HCT116 (cell line): Measurements from ENCODE around the gene CSH1. TPM values are rescaled to one million over a fixed set of nuclear protein-coding genes. Genes with fewer than 3 reads are reported as not detected.
"Not testable (repeated sequence)": the region's sequence is repeated elsewhere in the genome, so short reads cannot be mapped to it uniquely, and the experiment has no call there.

ENCODE experiments used
- ATAC-seq: fragments of 200-7000 bp; cut with Tn5 transposase; 2 replicates; pipeline ENCODE4 v1.9.1; 2020; ENCODE audit warnings: mild to moderate bottlenecking, moderate library complexity
- BruUV-seq: library from RNA; stranded (reverse); fragments of 400-500 nt; replicated peaks from 2 replicates; lab custom pipeline; 2021; lab: Mats Ljungman, UMichigan
- CTCF ChIA-PET: fragments of 300-600 bp; sonication (Branson Sonifier 250); formaldehyde crosslinking; loops from one replicate; lab custom pipeline; 2021; ENCODE audit warnings: antibody characterized with exemption; lab: Charles Lee
- POLR2A ChIA-PET: fragments of 300-600, 350-600 bp; sonication (Branson Sonifier 250); formaldehyde crosslinking; loops from one replicate; lab custom pipeline; 2021; ENCODE audit warnings: antibody characterized with exemption; lab: Charles Lee
- RAD21 ChIA-PET, 2 experiments: fragments of 300-600 bp; sonication (Branson Sonifier 250); formaldehyde crosslinking; loops; one replicate each; lab custom pipeline; 2023; ENCODE audit warnings: low total read pairs in 2 of 2; ENCODE audit not compliant: uncharacterized antibody in 2 of 2, unreplicated experiment in 2 of 2, low non-redundant PET in 1 of 2; lab: Charles Lee
- DNase-seq: peaks from one replicate; pipeline ENCODE4 v3.0.0-alpha.2; 2010; ENCODE audit warnings: low read depth, low spot score
- H2AFZ ChIP-seq: fragments of 200-600 bp; shearing (Covaris generic), sonication (generic); 2 replicates; pipeline ENCODE4 v1.6.1; 2017; ENCODE audit warnings: low read depth, mixed run types, mixed read lengths, antibody characterized with exemption, low read length; ENCODE audit not compliant: poor library complexity, severe bottlenecking
- H3K27ac ChIP-seq: 2 replicates; pipeline ENCODE4 v1.5.1; 2012; ENCODE audit warnings: low read depth, low read length
- H3K27me3 ChIP-seq: fragments of 200-600 bp; sonication (generic); 2 replicates; pipeline ENCODE4 v1.6.1; 2016; ENCODE audit warnings: mixed run types, low read length, mixed read lengths; ENCODE audit not compliant: insufficient read depth
- H3K36me3 ChIP-seq, 2 experiments: fragments of 200-500 bp in 1 of 2; fragments of 200-600 bp in 1 of 2; sonication (Bioruptor generic) in 1 of 2; sonication (generic) in 1 of 2; 2 replicates each; pipeline versions ENCODE4 v1.5.1 to v1.6.1; 2014 to 2016; ENCODE audit warnings: low read length in 2 of 2, inconsistent platforms in 1 of 2, mixed read lengths in 1 of 2, mixed run types in 1 of 2; ENCODE audit not compliant: insufficient read depth in 2 of 2, control insufficient read depth in 1 of 2
- H3K4me1 ChIP-seq, 2 experiments: fragments of 200-600 bp in 1 of 2; sonication (generic) in 1 of 2; 2 replicates each; pipeline versions ENCODE4 v1.5.1 to v1.6.1; 2012 to 2017; ENCODE audit warnings: low read length in 2 of 2, inconsistent platforms in 1 of 2, mild to moderate bottlenecking in 1 of 2, mixed read lengths in 1 of 2, mixed run types in 1 of 2, moderate library complexity in 1 of 2; ENCODE audit not compliant: insufficient read depth in 2 of 2, control insufficient read depth in 1 of 2
- H3K4me2 ChIP-seq: fragments of 200-600 bp; sonication (generic); 2 replicates; pipeline ENCODE4 v1.6.1; 2017; ENCODE audit warnings: mixed run types, low read length, mixed read lengths
- H3K4me3 ChIP-seq, 2 experiments: fragments of 200-600 bp in 1 of 2; sonication (generic) in 1 of 2; replicated peaks in 1 of 2; 2 replicates each; pipeline ENCODE4 v1.5.1; 2011 to 2016; ENCODE audit warnings: low read length in 2 of 2, control low read depth in 1 of 2, low read depth in 1 of 2, mild to moderate bottlenecking in 1 of 2, mixed read lengths in 1 of 2, mixed run types in 1 of 2
- H3K79me2 ChIP-seq: fragments of 200-600 bp; sonication (generic); 2 replicates; pipeline ENCODE4 v1.6.1; 2017; ENCODE audit warnings: mild to moderate bottlenecking, mixed run types, low read length, moderate library complexity, mixed read lengths; ENCODE audit not compliant: insufficient read depth
- H3K9ac ChIP-seq: fragments of 200-600 bp; sonication (generic); 2 replicates; pipeline ENCODE4 v1.6.1; 2016; ENCODE audit warnings: low read length, mixed read lengths
- H3K9me2 ChIP-seq: fragments of 200-600 bp; sonication (generic), shearing (Covaris generic); 2 replicates; pipeline ENCODE4 v1.6.1; 2017; ENCODE audit warnings: mixed run types, mild to moderate bottlenecking, moderate library complexity; ENCODE audit not compliant: insufficient read depth
- H3K9me3 ChIP-seq, 2 experiments: fragments of 200-500 bp in 1 of 2; fragments of 200-600 bp in 1 of 2; sonication (Bioruptor generic) in 1 of 2; sonication (generic) in 1 of 2; 2 replicates each; pipeline ENCODE4 v1.6.1; 2014 to 2017; ENCODE audit warnings: low read length in 2 of 2, mixed read lengths in 2 of 2, inconsistent platforms in 1 of 2, low read depth in 1 of 2, mild to moderate bottlenecking in 1 of 2, mixed run types in 1 of 2, moderate library complexity in 1 of 2; ENCODE audit not compliant: control insufficient read depth in 1 of 2, insufficient read depth in 1 of 2
- H4K20me1 ChIP-seq: fragments of 200-600 bp; sonication (generic), shearing (Covaris generic); 2 replicates; pipeline ENCODE4 v1.6.1; 2017; ENCODE audit warnings: mixed run types, mild to moderate bottlenecking, moderate library complexity; ENCODE audit not compliant: insufficient read depth
- ATF3 ChIP-seq: IDR thresholded peaks from 2 replicates; pipeline ENCODE4 v1.6.1; 2012
- CBX3 ChIP-seq: IDR thresholded peaks from 2 replicates; pipeline ENCODE4 v1.6.1; 2012; ENCODE audit warnings: low read depth
- CEBPB ChIP-seq: IDR thresholded peaks from 2 replicates; pipeline ENCODE4 v1.6.1; 2012; ENCODE audit warnings: low read depth
- EGR1 ChIP-seq: IDR thresholded peaks from 2 replicates; pipeline ENCODE4 v1.6.1; 2012; ENCODE audit warnings: low read depth
- ELF1 ChIP-seq: IDR thresholded peaks from 2 replicates; pipeline ENCODE4 v1.6.1; 2012; ENCODE audit warnings: low read depth, borderline replicate concordance
- EZH2 ChIP-seq: fragments of 200-600 bp; sonication (generic); IDR thresholded peaks from 2 replicates; pipeline ENCODE4 v1.6.1; 2017; ENCODE audit warnings: antibody characterized with exemption, mixed run types
- FOSL1 ChIP-seq: IDR thresholded peaks from 2 replicates; pipeline ENCODE4 v1.6.1; 2012; ENCODE audit warnings: low read depth
- JUND ChIP-seq: IDR thresholded peaks from 2 replicates; pipeline ENCODE4 v1.6.1; 2012
- POLR2A ChIP-seq: IDR thresholded peaks from 2 replicates; pipeline ENCODE4 v1.7.0; 2011; ENCODE audit warnings: borderline replicate concordance; ENCODE audit not compliant: insufficient read depth, insufficient read length; ENCODE audit errors: extremely low read depth
- REST ChIP-seq: IDR thresholded peaks from 2 replicates; pipeline ENCODE4 v1.6.1; 2012; ENCODE audit warnings: low read depth
- SP1 ChIP-seq: IDR thresholded peaks from 2 replicates; pipeline ENCODE4 v1.6.1; 2012; ENCODE audit warnings: low read depth
- SRF ChIP-seq: IDR thresholded peaks from 2 replicates; pipeline ENCODE4 v1.6.1; 2012; ENCODE audit warnings: low read depth
- YY1 ChIP-seq: IDR thresholded peaks from 2 replicates; pipeline ENCODE4 v1.6.1; 2011; ENCODE audit warnings: low read length, low read depth, moderate library complexity, mild to moderate bottlenecking; ENCODE audit not compliant: insufficient replicate concordance; ENCODE audit errors: extremely low read depth
- ZBTB33 ChIP-seq: IDR thresholded peaks from 2 replicates; pipeline ENCODE4 v1.6.1; 2011; ENCODE audit warnings: mild to moderate bottlenecking, low read length, moderate library complexity; ENCODE audit not compliant: insufficient replicate concordance; ENCODE audit errors: extremely low read depth
- ZFX ChIP-seq: fragments of 450-650 bp; IDR thresholded peaks from 2 replicates; pipeline ENCODE4 v1.6.1; 2017
- ZNF274 ChIP-seq: fragments of 200-500 bp; sonication (Bioruptor generic); IDR thresholded peaks from 2 replicates; pipeline ENCODE4 v1.6.1; 2014; ENCODE audit warnings: mild to moderate bottlenecking, low read depth, low read length, inconsistent platforms
- intact Hi-C: fragments of 100-400 bp; cut with micrococcal nuclease; formaldehyde crosslinking; loops from 2 replicates; pipeline ENCODE4 v1.10.0; 2022
- total RNA-seq: library from RNA; stranded (reverse); gene quantifications from one replicate; pipeline ENCODE4 v1.2.1, GENCODE V29; 2021; ENCODE audit not compliant: unreplicated experiment

CSH1 gene
- total RNA-seq, 1 experiment from 2014 or later, result not detected

GRCh38 chr17:63915753-63916152, 19.4 kb upstream of the CSH1 start:
- H3K9me3 ChIP-seq, H3K4me1 ChIP-seq, H3K36me3 ChIP-seq, H3K79me2 ChIP-seq, H4K20me1 ChIP-seq, POLR2A ChIA-PET, H3K9me2 ChIP-seq, H3K9ac ChIP-seq, H2AFZ ChIP-seq, RAD21 ChIA-PET, H3K27me3 ChIP-seq, H3K4me2 ChIP-seq, ATAC-seq, intact Hi-C loops, H3K27ac ChIP-seq, BruUV-seq, DNase-seq, H3K4me3 ChIP-seq: not testable (repeated sequence)
- CTCF ChIA-PET, result interaction anchor here (1.0 to 1.5 kb wide), 5 partner anchors 31 to 218 kb away, joined by 3 to 8 read pairs (median 3); no protein-coding TSS in a partner anchor

GRCh38 chr17:63914471-63914870, 18.1 kb upstream of the CSH1 start:
- no peaks in the 10 kb centered on the region for H3K79me2 ChIP-seq
- ATAC-seq (no peak), DNase-seq (no peak)
- H3K4me1 ChIP-seq, result no peaks in the 10 kb centered on the region
- POLR2A ChIA-PET, result no interaction called here
- intact Hi-C loops, result loop anchor here (5.0 kb wide), 1 partner anchor 368 kb away; no protein-coding TSS in a partner anchor
- no peak overlapping the region for H3K4me2 ChIP-seq
- RAD21 ChIA-PET, result no interaction called here
- H4K20me1 ChIP-seq, result no peaks in the 10 kb centered on the region
- H3K27me3 ChIP-seq, result no peaks in the 10 kb centered on the region; the same call in 1 of the 2 replicates
- no peaks in the 10 kb centered on the region for H3K9me3 ChIP-seq
- BruUV-seq, result no TSS peak
- CTCF ChIA-PET, result interaction anchor here (1.1 kb wide), 1 partner anchor 219 kb away, joined by 3 read pairs; no protein-coding TSS in a partner anchor
- no peak overlapping the region for H3K27ac ChIP-seq
- no peaks in the 10 kb centered on the region for H3K36me3 ChIP-seq
- no peak overlapping the region for H3K4me3 ChIP-seq
- H3K9me2 ChIP-seq, result no peaks in the 10 kb centered on the region
- no peak overlapping the region for H3K9ac ChIP-seq
- no peak for TF ChIP-seq YY1
- no peak for TF ChIP-seq SRF
- no peak for TF ChIP-seq CEBPB
- no peak for TF ChIP-seq JUND
- no peak for TF ChIP-seq POLR2A
- TF ChIP-seq FOSL1, result no peak
- TF ChIP-seq EZH2, result no peak
- no peak for TF ChIP-seq SP1
- TF ChIP-seq REST, result no peak
- no peak for TF ChIP-seq ATF3
- no peak for TF ChIP-seq CBX3
- no peak for TF ChIP-seq EGR1
- no peak for TF ChIP-seq ZNF274
- TF ChIP-seq ZBTB33, result no peak
- TF ChIP-seq ELF1, result no peak
- TF ChIP-seq ZFX, result no peak
- H2AFZ ChIP-seq, result no peak overlapping the region
